Natural killer cell (primary cell): ENCODE data around the gene GRAMD4. TPM values are rescaled to one million over a fixed set of nuclear protein-coding genes. Genes with fewer than 3 reads are reported as not detected.

ENCODE experiments used
- ATAC-seq, 3 donors: fragments of 150-1000 bp in 2 of 3; fragments of 200-7000 bp in 1 of 3; cut with Tn5 transposase; 1 replicate in 1 of 3; 2 replicates in 2 of 3; pipeline ENCODE4 v1.10.0; 2021; ENCODE audit warnings: mild to moderate bottlenecking in 2 of 3, moderate library complexity in 2 of 3
- DNase-seq, 2 donors: peaks; one replicate each; pipeline versions ENCODE4 v3.0.0 to v3.0.0-alpha.2; 2013 to 2021; ENCODE audit warnings: mixed read lengths in 1 of 2
- H3K27ac ChIP-seq: one replicate; pipeline ENCODE4 v1.5.1; 2013; ENCODE audit warnings: mild to moderate bottlenecking, low read length
- H3K27me3 ChIP-seq: one replicate; pipeline ENCODE4 v1.6.1; 2013; ENCODE audit warnings: low read length; ENCODE audit not compliant: control insufficient read depth, insufficient read depth
- H3K36me3 ChIP-seq: one replicate; pipeline ENCODE4 v1.6.1; 2013; ENCODE audit warnings: low read length; ENCODE audit not compliant: control insufficient read depth, insufficient read depth
- H3K4me1 ChIP-seq: one replicate; pipeline ENCODE4 v1.6.1; 2013; ENCODE audit warnings: low read length; ENCODE audit not compliant: control insufficient read depth, insufficient read depth
- H3K4me3 ChIP-seq: one replicate; pipeline ENCODE4 v1.5.1; 2013; ENCODE audit warnings: low read length
- H3K9me3 ChIP-seq: one replicate; pipeline ENCODE4 v1.6.1; 2013; ENCODE audit warnings: low read length; ENCODE audit not compliant: control insufficient read depth, insufficient read depth
- H3K27ac Mint-ChIP-seq, 2 donors: one replicate each; pipeline ENCODE4 v1.8.0; 2022; ENCODE audit warnings: mild to moderate bottlenecking in 2 of 2, mixed read lengths in 2 of 2, moderate library complexity in 1 of 2
- H3K27me3 Mint-ChIP-seq, 2 donors: one replicate each; pipeline ENCODE4 v1.8.0; 2022; ENCODE audit warnings: low read depth in 2 of 2, mixed read lengths in 2 of 2
- H3K36me3 Mint-ChIP-seq: one replicate; pipeline ENCODE4 v1.8.0; 2022; ENCODE audit warnings: mixed read lengths
- H3K4me1 Mint-ChIP-seq, 2 donors: one replicate each; pipeline ENCODE4 v1.8.0; 2022; ENCODE audit warnings: mixed read lengths in 2 of 2
- H3K4me3 Mint-ChIP-seq: one replicate; pipeline ENCODE4 v1.8.0; 2022; ENCODE audit warnings: mild to moderate bottlenecking, moderate library complexity, mixed read lengths
- H3K9me3 Mint-ChIP-seq, 2 donors: one replicate each; pipeline ENCODE4 v1.8.0; 2022; ENCODE audit warnings: mixed read lengths in 2 of 2
- CTCF ChIP-seq: fragments of 200-600 bp; IDR thresholded peaks from one replicate; pipeline ENCODE4 v1.8.0; 2022; ENCODE audit warnings: antibody characterized with exemption
- WGBS: methylation state at CpG from one replicate; pipeline ENCODE4 v1.1.7; 2013; ENCODE audit warnings: missing lambda C conversion rate; ENCODE audit not compliant: insufficient coverage; 5-methylcytosine and 5-hydroxymethylcytosine counted together
- intact Hi-C: fragments of 100-400 bp; cut with micrococcal nuclease; formaldehyde crosslinking; loops from one replicate; pipeline ENCODE4 v1.14.2; 2022
- total RNA-seq, 4 donors: library from RNA; stranded (reverse); fragments of 120-200 nt in 1 of 4; gene quantifications; one replicate each; pipeline versions ENCODE4 v1.2.3 to v1.2.4, GENCODE V29; 2013 to 2022

Gene GRAMD4
- total RNA-seq, 3 donors from 2014 or later (not counting 1 experiment from before 2014, with no cell fraction given): 30.0 to 78.5 (median 41.6) TPM

- H3K27ac Mint-ChIP-seq: no peak overlapping the region
- no peak overlapping the region for H3K4me3 Mint-ChIP-seq
- no peaks in the 10 kb centered on the region for H3K9me3 Mint-ChIP-seq
- H3K36me3 Mint-ChIP-seq: no peaks in the 10 kb centered on the region
- no peak for TF ChIP-seq CTCF
- no peak overlapping the region for H3K4me3 ChIP-seq
- no peaks in the 10 kb centered on the region for H3K9me3 ChIP-seq
- H3K4me1 ChIP-seq: peaks cover 5% of the 10 kb centered on the region
- intact Hi-C loops: no loop called here
- DNase-seq (no peak), ATAC-seq (no peak)
- H3K27me3 Mint-ChIP-seq: no peaks in the 10 kb centered on the region
- WGBS: 97% methylated on average over 15 of the region's 15 CpGs
- H3K4me1 Mint-ChIP-seq: peaks cover 0 to 8% of the 10 kb centered on the region in 2 donors
- no peak overlapping the region for H3K27ac ChIP-seq
- H3K36me3 ChIP-seq: peaks cover 33% of the 10 kb centered on the region
- H3K27me3 ChIP-seq: no peaks in the 10 kb centered on the region
These were observed 42.0 kb downstream of the GRAMD4 start for GRCh38 chr22:46662226-46662625.

- no peaks in the 10 kb centered on the region for H3K9me3 Mint-ChIP-seq
- H3K27ac Mint-ChIP-seq: no peak overlapping the region
- intact Hi-C loops: no loop called here
- 92% methylated on average over 26 of the region's 26 CpGs for WGBS
- ATAC-seq (no peak), DNase-seq (no peak)
- no peaks in the 10 kb centered on the region for H3K9me3 ChIP-seq
- no peak overlapping the region for H3K27ac ChIP-seq
- peaks cover 0 to 5% of the 10 kb centered on the region in 2 donors for H3K4me1 Mint-ChIP-seq
- H3K27me3 Mint-ChIP-seq: no peaks in the 10 kb centered on the region
- H3K36me3 Mint-ChIP-seq: no peaks in the 10 kb centered on the region
- H3K4me3 Mint-ChIP-seq: no peak overlapping the region
- no peak overlapping the region for H3K4me3 ChIP-seq
- no peak for TF ChIP-seq CTCF
- H3K27me3 ChIP-seq: no peaks in the 10 kb centered on the region
- H3K4me1 ChIP-seq: peaks cover 5% of the 10 kb centered on the region
- peaks cover 38% of the 10 kb centered on the region for H3K36me3 ChIP-seq
These were observed 42.8 kb downstream of the GRAMD4 start for GRCh38 chr22:46663001-46663400.

- Histone ChIP-seq H3K27me3 (no peaks in the 10 kb centered on the region), H3K27ac (no peak overlapping the region), H3K9me3 (no peaks in the 10 kb centered on the region), H3K4me1 (peaks cover 5% of the 10 kb centered on the region), H3K4me3 (no peak overlapping the region), H3K36me3 (peaks cover 40% of the 10 kb centered on the region)
- Mint-ChIP-seq H3K4me1 (peaks cover 0 to 5% of the 10 kb centered on the region in 2 donors), H3K27ac (no peak overlapping the region), H3K9me3 (no peaks in the 10 kb centered on the region), H3K4me3 (no peak overlapping the region), H3K36me3 (no peaks in the 10 kb centered on the region), H3K27me3 (no peaks in the 10 kb centered on the region)
- ATAC-seq: no peak
- DNase-seq: no peak
- no peak for TF ChIP-seq CTCF
- 89% methylated on average over 28 of the region's 28 CpGs for WGBS
- intact Hi-C loops: no loop called here
These were observed 43.4 kb downstream of the GRAMD4 start for GRCh38 chr22:46663436-46664100.
